ENCODE results near the gene MACROD2.
"Not testable (repeated sequence)": the region's sequence is repeated elsewhere in the genome, so short reads cannot be mapped to it uniquely, and the experiment has no call there.

Gene MACROD2

GRCh38 chr20:14432597-14432996 lies 437.3 kb downstream of the MACROD2 start:
- H2AFZ ChIP-seq (ENCODE audit: low read depth, low read length) = no peak overlapping the region
- no peaks in the 10 kb centered on the region for H3K9me3 ChIP-seq (ENCODE audit: low read length)
- H3K36me3 ChIP-seq (ENCODE audit: insufficient read depth, low read length) = no peaks in the 10 kb centered on the region
- H3K27me3 ChIP-seq (ENCODE audit: insufficient read depth, low read length) = no peaks in the 10 kb centered on the region
- no peak overlapping the region for H3K4me3 ChIP-seq (ENCODE audit: low read length)
- H3K4me1 ChIP-seq (ENCODE audit: insufficient read depth, low read length) = no peaks in the 10 kb centered on the region

- Histone ChIP-seq H3K27me3 (ENCODE audit: insufficient read depth, low read length) (no peaks in the 10 kb centered on the region), H3K4me3 (ENCODE audit: low read length) (no peak overlapping the region), H3K4me1 (ENCODE audit: insufficient read depth, low read length) (no peaks in the 10 kb centered on the region), H3K36me3 (ENCODE audit: insufficient read depth, low read length) (no peaks in the 10 kb centered on the region), H2AFZ (ENCODE audit: low read depth, low read length) (no peak overlapping the region), H3K9me3 (ENCODE audit: low read length) (no peaks in the 10 kb centered on the region)
Measured at GRCh38 chr20:14434384-14435136, 439.2 kb downstream of the MACROD2 start.

- Histone ChIP-seq H2AFZ (ENCODE audit: low read depth, low read length) (no peak overlapping the region), H3K4me3 (ENCODE audit: low read length) (no peak overlapping the region), H3K27me3 (ENCODE audit: insufficient read depth, low read length) (no peaks in the 10 kb centered on the region), H3K36me3 (ENCODE audit: insufficient read depth, low read length) (no peaks in the 10 kb centered on the region), H3K9me3 (ENCODE audit: low read length) (no peaks in the 10 kb centered on the region), H3K4me1 (ENCODE audit: insufficient read depth, low read length) (no peaks in the 10 kb centered on the region)
Measured at GRCh38 chr20:14441201-14441600, 445.9 kb downstream of the MACROD2 start.

GRCh38 chr20:14444106-14444505 lies 448.8 kb downstream of the MACROD2 start:
- no peak overlapping the region for H3K4me3 ChIP-seq (ENCODE audit: low read length)
- no peaks in the 10 kb centered on the region for H3K9me3 ChIP-seq (ENCODE audit: low read length)
- H3K27me3 ChIP-seq (ENCODE audit: insufficient read depth, low read length) = no peaks in the 10 kb centered on the region
- H3K36me3 ChIP-seq (ENCODE audit: insufficient read depth, low read length) = no peaks in the 10 kb centered on the region
- H3K4me1 ChIP-seq (ENCODE audit: insufficient read depth, low read length) = no peaks in the 10 kb centered on the region
- H2AFZ ChIP-seq (ENCODE audit: low read depth, low read length) = no peak overlapping the region

- no peaks in the 10 kb centered on the region for H3K36me3 ChIP-seq (ENCODE audit: insufficient read depth, low read length)
- no peaks in the 10 kb centered on the region for H3K9me3 ChIP-seq (ENCODE audit: low read length)
- no peaks in the 10 kb centered on the region for H3K27me3 ChIP-seq (ENCODE audit: insufficient read depth, low read length)
- no peak overlapping the region for H2AFZ ChIP-seq (ENCODE audit: low read depth, low read length)
- no peaks in the 10 kb centered on the region for H3K4me1 ChIP-seq (ENCODE audit: insufficient read depth, low read length)
- no peak overlapping the region for H3K4me3 ChIP-seq (ENCODE audit: low read length)
Measured at GRCh38 chr20:14445310-14445709, 450.0 kb downstream of the MACROD2 start.

- H2AFZ ChIP-seq (ENCODE audit: low read depth, low read length) = no peak overlapping the region
- no peaks in the 10 kb centered on the region for H3K27me3 ChIP-seq (ENCODE audit: insufficient read depth, low read length)
- no peaks in the 10 kb centered on the region for H3K9me3 ChIP-seq (ENCODE audit: low read length)
- no peaks in the 10 kb centered on the region for H3K36me3 ChIP-seq (ENCODE audit: insufficient read depth, low read length)
- no peak overlapping the region for H3K4me3 ChIP-seq (ENCODE audit: low read length)
- no peaks in the 10 kb centered on the region for H3K4me1 ChIP-seq (ENCODE audit: insufficient read depth, low read length)
Measured at GRCh38 chr20:14445902-14446301, 450.6 kb downstream of the MACROD2 start.

- H3K9me3 ChIP-seq (ENCODE audit: low read length) = no peaks in the 10 kb centered on the region
- no peaks in the 10 kb centered on the region for H3K4me1 ChIP-seq (ENCODE audit: insufficient read depth, low read length)
- no peaks in the 10 kb centered on the region for H3K36me3 ChIP-seq (ENCODE audit: insufficient read depth, low read length)
- no peak overlapping the region for H2AFZ ChIP-seq (ENCODE audit: low read depth, low read length)
- H3K27me3 ChIP-seq (ENCODE audit: insufficient read depth, low read length) = no peaks in the 10 kb centered on the region
- no peak overlapping the region for H3K4me3 ChIP-seq (ENCODE audit: low read length)
Measured at GRCh38 chr20:14446446-14446845, 451.1 kb downstream of the MACROD2 start.

GRCh38 chr20:14449323-14449722 lies 454.0 kb downstream of the MACROD2 start:
- Histone ChIP-seq H2AFZ (ENCODE audit: low read depth, low read length) (no peak overlapping the region), H3K4me1 (ENCODE audit: insufficient read depth, low read length) (no peaks in the 10 kb centered on the region), H3K27me3 (ENCODE audit: insufficient read depth, low read length) (no peaks in the 10 kb centered on the region), H3K36me3 (ENCODE audit: insufficient read depth, low read length) (no peaks in the 10 kb centered on the region), H3K4me3 (ENCODE audit: low read length) (no peak overlapping the region), H3K9me3 (ENCODE audit: low read length) (no peaks in the 10 kb centered on the region)

- Histone ChIP-seq H3K9me3 (ENCODE audit: low read length) (no peaks in the 10 kb centered on the region), H3K4me3 (ENCODE audit: low read length) (no peak overlapping the region), H3K4me1 (ENCODE audit: insufficient read depth, low read length) (no peaks in the 10 kb centered on the region), H3K27me3 (ENCODE audit: insufficient read depth, low read length) (no peaks in the 10 kb centered on the region), H2AFZ (ENCODE audit: low read depth, low read length) (no peak overlapping the region), H3K36me3 (ENCODE audit: insufficient read depth, low read length) (no peaks in the 10 kb centered on the region)
Measured at GRCh38 chr20:14450256-14450655, 454.9 kb downstream of the MACROD2 start.

- H3K4me3 ChIP-seq (ENCODE audit: low read length) = no peak overlapping the region
Measured at GRCh38 chr20:14451458-14451857, 456.1 kb downstream of the MACROD2 start.

GRCh38 chr20:14453259-14453658 lies 457.9 kb downstream of the MACROD2 start:
- Histone ChIP-seq H3K4me3 (ENCODE audit: low read length) (no peak overlapping the region), H3K36me3 (ENCODE audit: insufficient read depth, low read length) (no peaks in the 10 kb centered on the region), H3K27me3 (ENCODE audit: insufficient read depth, low read length) (no peaks in the 10 kb centered on the region), H3K9me3 (ENCODE audit: low read length) (no peaks in the 10 kb centered on the region), H2AFZ (ENCODE audit: low read depth, low read length) (no peak overlapping the region), H3K4me1 (ENCODE audit: insufficient read depth, low read length) (no peaks in the 10 kb centered on the region)

More at GRCh38 chr20:14451458-14451857, 456.1 kb downstream of the MACROD2 start:
- Histone ChIP-seq H2AFZ (ENCODE audit: low read depth, low read length) (no peak overlapping the region), H3K4me1 (ENCODE audit: insufficient read depth, low read length) (no peaks in the 10 kb centered on the region), H3K9me3 (ENCODE audit: low read length) (no peaks in the 10 kb centered on the region), H3K27me3 (ENCODE audit: insufficient read depth, low read length) (no peaks in the 10 kb centered on the region), H3K36me3 (ENCODE audit: insufficient read depth, low read length) (no peaks in the 10 kb centered on the region)

GRCh38 chr20:14454296-14454695 lies 459.0 kb downstream of the MACROD2 start:
- H3K9me3 ChIP-seq (ENCODE audit: low read length) = no peaks in the 10 kb centered on the region
- no peaks in the 10 kb centered on the region for H3K36me3 ChIP-seq (ENCODE audit: insufficient read depth, low read length)
- no peaks in the 10 kb centered on the region for H3K4me1 ChIP-seq (ENCODE audit: insufficient read depth, low read length)
- no peak overlapping the region for H3K4me3 ChIP-seq (ENCODE audit: low read length)
- no peak overlapping the region for H2AFZ ChIP-seq (ENCODE audit: low read depth, low read length)
- H3K27me3 ChIP-seq (ENCODE audit: insufficient read depth, low read length) = no peaks in the 10 kb centered on the region

GRCh38 chr20:14467104-14467827 lies 471.9 kb downstream of the MACROD2 start:
- H3K36me3 ChIP-seq (ENCODE audit: insufficient read depth, low read length); H3K4me3 ChIP-seq (ENCODE audit: low read length); H3K27me3 ChIP-seq (ENCODE audit: insufficient read depth, low read length); H3K4me1 ChIP-seq (ENCODE audit: insufficient read depth, low read length); H3K9me3 ChIP-seq (ENCODE audit: low read length); H2AFZ ChIP-seq (ENCODE audit: low read depth, low read length): not testable (repeated sequence)
